CD4-positive, alpha-beta T cell (primary cell): ENCODE measurements around the gene SLC13A4. TPM values are rescaled to one million over a fixed set of nuclear protein-coding genes. Genes with fewer than 3 reads are reported as not detected.
A peak's percentile ranks its signal among the peaks of the same experiment; 100 is the strongest.

Source experiments
- ATAC-seq: fragments of 200-7000 bp; cut with Tn5 transposase; one replicate; pipeline ENCODE4 v1.10.0; 2022; ENCODE audit warnings: mild to moderate bottlenecking; ENCODE audit not compliant: poor library complexity
- CTCF ChIA-PET: fragments of 350-600 bp; sonication (Branson Sonifier 250); formaldehyde crosslinking; loops from one replicate; lab custom pipeline; 2021; ENCODE audit warnings: antibody characterized with exemption, inconsistent platforms; lab: Charles Lee
- POLR2A ChIA-PET: fragments of 350-600 bp; sonication (Branson Sonifier 250); formaldehyde crosslinking; loops from one replicate; lab custom pipeline; 2021; ENCODE audit warnings: antibody characterized with exemption, inconsistent platforms; lab: Charles Lee
- DNase-seq, 14 experiments: peaks; one replicate each; pipeline ENCODE4 v3.0.0-alpha.2; 2013 to 2020; ENCODE audit warnings: mixed read lengths in 2 of 14
- H3K27ac ChIP-seq, 2 donors: one replicate each; pipeline versions ENCODE4 v1.5.1 to v1.7.0; 2013; ENCODE audit warnings: low read length in 2 of 2, low read depth in 1 of 2, mild to moderate bottlenecking in 1 of 2
- H3K27me3 ChIP-seq, 2 experiments: 1 replicate in 1 of 2; 2 replicates in 1 of 2; pipeline versions ENCODE4 v1.6.1 to v1.7.0; 2013; ENCODE audit warnings: low read length in 2 of 2, control low read depth in 1 of 2, mild to moderate bottlenecking in 1 of 2, moderate library complexity in 1 of 2; ENCODE audit not compliant: insufficient read depth in 2 of 2, control insufficient read depth in 1 of 2
- H3K36me3 ChIP-seq: one replicate; pipeline ENCODE4 v1.6.1; 2013; ENCODE audit warnings: low read length, control low read depth; ENCODE audit not compliant: insufficient read depth
- H3K4me1 ChIP-seq: one replicate; pipeline ENCODE4 v1.6.1; 2013; ENCODE audit warnings: low read length, control low read depth; ENCODE audit not compliant: insufficient read depth
- H3K4me3 ChIP-seq: one replicate; pipeline ENCODE4 v1.5.1; 2013; ENCODE audit warnings: mild to moderate bottlenecking, low read length, moderate library complexity
- H3K9me3 ChIP-seq, 2 experiments: 1 replicate in 1 of 2; 2 replicates in 1 of 2; pipeline versions ENCODE4 v1.6.1 to v1.7.0; 2013; ENCODE audit warnings: low read length in 2 of 2, mild to moderate bottlenecking in 2 of 2, control low read depth in 1 of 2, moderate library complexity in 1 of 2; ENCODE audit not compliant: control insufficient read depth in 1 of 2, insufficient read depth in 1 of 2
- H3K27ac Mint-ChIP-seq: one replicate; pipeline ENCODE4 v1.8.0; 2020; ENCODE audit warnings: mixed read lengths
- H3K27me3 Mint-ChIP-seq: one replicate; pipeline ENCODE4 v1.8.0; 2021; ENCODE audit warnings: mixed read lengths
- H3K36me3 Mint-ChIP-seq: one replicate; pipeline ENCODE4 v1.8.0; 2021; ENCODE audit warnings: low read depth, mixed read lengths
- H3K4me1 Mint-ChIP-seq: one replicate; pipeline ENCODE4 v1.8.0; 2021; ENCODE audit warnings: low read depth, mixed read lengths
- H3K4me3 Mint-ChIP-seq: one replicate; pipeline ENCODE4 v1.8.0; 2020; ENCODE audit warnings: mild to moderate bottlenecking, mixed read lengths
- H3K9me3 Mint-ChIP-seq: one replicate; pipeline ENCODE4 v1.8.0; 2020; ENCODE audit warnings: mixed read lengths
- CTCF ChIP-seq: fragments of 200-600 bp; IDR thresholded peaks from one replicate; pipeline ENCODE4 v1.8.0; 2022; ENCODE audit warnings: antibody characterized with exemption, mild to moderate bottlenecking
- intact Hi-C, 2 experiments: fragments of 100-400 bp; cut with DNase I in 1 of 2; cut with micrococcal nuclease in 1 of 2; formaldehyde crosslinking; loops; one replicate each; pipeline versions ENCODE4 v1.15.1 to v1.9.0; 2023 to 2025; cut with DNase I, micrococcal nuclease
- total RNA-seq, 174 experiments: library from RNA in 2 of 174; stranded (reverse) in 2 of 174; gene quantifications; one replicate each; pipeline ENCODE4 v1.2.3 and lab custom pipeline; 2021 to 2026

SLC13A4 gene
- total RNA-seq, 2 experiments from 2014 or later = not detected

DNA sequence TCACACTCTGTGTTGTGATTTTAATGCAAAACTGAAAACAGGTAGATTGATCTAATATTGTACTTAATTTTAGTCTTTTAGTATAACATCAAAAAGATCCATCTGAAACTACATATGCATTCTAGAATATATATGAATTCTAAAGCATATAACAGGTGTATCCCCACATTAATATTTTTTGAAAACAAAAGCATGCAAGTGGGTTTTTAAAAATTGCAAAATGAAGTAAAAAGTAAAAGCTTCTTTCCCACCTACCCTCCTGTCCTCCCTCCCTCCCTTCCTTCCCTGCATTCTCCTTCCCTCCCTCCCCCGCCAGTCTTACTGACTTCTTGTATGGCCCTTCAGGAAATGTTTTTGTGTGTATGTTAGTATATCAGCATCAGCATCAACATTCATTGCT, 80.2 kb downstream of the SLC13A4 start:
- Histone ChIP-seq H3K4me1 (no peaks in the 10 kb centered on the region), H3K36me3 (peaks cover 45% of the 10 kb centered on the region), H3K27ac (no peak overlapping the region), H3K9me3 (no peaks in the 10 kb centered on the region), H3K27me3 (no peaks in the 10 kb centered on the region), H3K4me3 (no peak overlapping the region)
- CTCF ChIA-PET = interaction anchor here (1.8 kb wide), 1 partner anchor 10 kb away, joined by 4 read pairs; no protein-coding TSS in a partner anchor
- no peaks in the 10 kb centered on the region for H3K4me1 Mint-ChIP-seq
- no peak for TF ChIP-seq CTCF
- DNase-seq = no peak
- no peak overlapping the region for H3K27ac Mint-ChIP-seq
- intact Hi-C loops = loop anchor here in 1 of 2 experiments (5.0 kb wide), 1 partner anchor 135 kb away; the partner anchor contains the start of gene CNOT4
- POLR2A ChIA-PET = no interaction called here
- no peaks in the 10 kb centered on the region for H3K27me3 Mint-ChIP-seq
- no peaks in the 10 kb centered on the region for H3K9me3 Mint-ChIP-seq
- no peak for ATAC-seq
- peaks cover 54% of the 10 kb centered on the region for H3K36me3 Mint-ChIP-seq
- no peak overlapping the region for H3K4me3 Mint-ChIP-seq

DNA sequence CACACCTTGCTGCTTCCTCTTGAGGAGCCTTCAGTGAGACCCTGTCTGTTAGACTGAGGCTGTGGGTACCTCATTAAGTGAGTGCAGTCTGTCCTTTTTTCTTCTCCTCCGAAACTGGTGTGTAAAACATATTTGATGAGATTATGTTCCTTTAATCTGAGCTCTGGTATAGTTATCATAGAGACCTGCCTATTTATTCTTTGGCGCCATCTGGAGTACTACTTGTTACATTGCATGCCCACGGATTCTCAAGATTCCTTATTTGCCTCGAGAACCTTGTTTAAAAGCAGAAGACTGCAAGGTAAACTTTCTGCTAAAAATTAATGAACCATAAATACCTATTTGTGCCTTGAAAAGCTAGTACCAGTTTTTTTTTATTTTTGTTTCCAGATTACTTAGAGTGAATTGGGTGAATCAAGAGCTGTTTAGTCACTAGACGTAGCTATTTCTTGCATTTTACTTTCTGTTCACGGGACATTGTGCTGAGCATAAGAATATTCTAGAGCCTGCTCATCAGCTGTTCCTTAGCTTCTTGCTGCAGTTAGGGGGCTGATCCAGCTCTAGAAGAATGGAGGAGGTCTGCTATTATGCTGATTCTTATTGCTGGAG, 82.6 kb downstream of the SLC13A4 start:
- POLR2A ChIA-PET = interaction anchor here (0.6 to 2.1 kb wide), 3 partner anchors 16 to 371 kb away, joined by 3 to 5 read pairs (median 5); partner anchors contain the start of gene STMP1
- H3K4me1 ChIP-seq = no peaks in the 10 kb centered on the region
- H3K27me3 Mint-ChIP-seq = no peaks in the 10 kb centered on the region
- peak; percentile 77 for TF ChIP-seq CTCF
- no peaks in the 10 kb centered on the region for H3K4me1 Mint-ChIP-seq
- peaks cover 77% of the 10 kb centered on the region for H3K36me3 Mint-ChIP-seq
- intact Hi-C loops = loop anchor here (1.0 to 5.0 kb wide), 4 partner anchors 133 to 371 kb away; partner anchors contain the start of gene CNOT4 (in 1 of the 2)
- no peak overlapping the region for H3K4me3 Mint-ChIP-seq
- DNase-seq = peak in 4 of 14 experiments; percentile 20 to 64 (median 56)
- peaks cover 60% of the 10 kb centered on the region for H3K36me3 ChIP-seq
- no peaks in the 10 kb centered on the region for H3K9me3 Mint-ChIP-seq
- no peak overlapping the region for H3K4me3 ChIP-seq
- ATAC-seq = peak; percentile 92
- no peaks in the 10 kb centered on the region for H3K27me3 ChIP-seq
- H3K27ac Mint-ChIP-seq = no peak overlapping the region
- CTCF ChIA-PET = interaction anchor here (0.7 to 2.5 kb wide), 14 partner anchors 10 to 371 kb away, joined by 3 to 20 read pairs (median 4); partner anchors contain the start of gene STMP1
- no peak overlapping the region for H3K27ac ChIP-seq
- no peaks in the 10 kb centered on the region for H3K9me3 ChIP-seq

DNA sequence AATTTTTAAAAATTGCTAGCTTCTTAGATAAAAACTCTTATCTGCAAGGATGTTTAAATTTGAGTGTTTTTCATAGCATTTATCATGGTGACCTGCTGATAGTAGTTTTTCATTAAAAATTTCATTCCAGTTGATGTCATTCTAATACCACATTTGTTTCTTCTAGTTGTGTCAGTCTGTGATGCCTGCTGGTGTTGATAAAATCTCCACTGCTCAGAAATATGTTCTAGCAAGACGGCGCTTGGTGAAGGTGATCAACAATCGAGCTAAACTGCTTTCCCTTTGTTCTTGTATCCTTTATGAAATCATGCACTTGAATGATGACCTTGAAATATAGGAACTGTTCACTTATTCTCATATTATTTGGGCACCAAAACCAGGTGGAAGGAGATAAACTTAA, 83.3 kb downstream of the SLC13A4 start:
- Histone ChIP-seq H3K9me3 (no peaks in the 10 kb centered on the region), H3K27ac (no peak overlapping the region), H3K4me3 (no peak overlapping the region), H3K36me3 (peaks cover 65% of the 10 kb centered on the region), H3K4me1 (no peaks in the 10 kb centered on the region), H3K27me3 (no peaks in the 10 kb centered on the region)
- intact Hi-C loops = loop anchor here (1.0 to 5.0 kb wide), 4 partner anchors 132 to 370 kb away; partner anchors contain the start of gene CNOT4 (in 2 of the 2)
- TF ChIP-seq CTCF = no peak
- H3K4me1 Mint-ChIP-seq = no peaks in the 10 kb centered on the region
- H3K27ac Mint-ChIP-seq = no peak overlapping the region
- ChIA-PET CTCF (interaction anchor here (0.7 to 2.5 kb wide), 12 partner anchors 10 to 371 kb away, joined by 3 to 20 read pairs (median 4); partner anchors contain the start of gene STMP1), POLR2A (interaction anchor here (0.6 to 1.4 kb wide), 3 partner anchors 12 to 370 kb away, joined by 3 to 5 read pairs (median 3); partner anchors contain the start of gene STMP1)
- no peaks in the 10 kb centered on the region for H3K9me3 Mint-ChIP-seq
- H3K4me3 Mint-ChIP-seq = no peak overlapping the region
- no peak for ATAC-seq
- H3K27me3 Mint-ChIP-seq = no peaks in the 10 kb centered on the region
- H3K36me3 Mint-ChIP-seq = peaks cover 84% of the 10 kb centered on the region
- no peak for DNase-seq
